HCT116 (cell line): ENCODE measurements around the gene ETHE1. TPM values are rescaled to one million over a fixed set of nuclear protein-coding genes. Genes with fewer than 3 reads are reported as not detected.

Source experiments
- ATAC-seq: fragments of 200-7000 bp; cut with Tn5 transposase; 2 replicates; pipeline ENCODE4 v1.9.1; 2020; ENCODE audit warnings: mild to moderate bottlenecking, moderate library complexity
- BruUV-seq: library from RNA; stranded (reverse); fragments of 400-500 nt; replicated peaks from 2 replicates; lab custom pipeline; 2021; lab: Mats Ljungman, UMichigan
- CTCF ChIA-PET: fragments of 300-600 bp; sonication (Branson Sonifier 250); formaldehyde crosslinking; loops from one replicate; lab custom pipeline; 2021; ENCODE audit warnings: antibody characterized with exemption; lab: Charles Lee
- POLR2A ChIA-PET: fragments of 300-600, 350-600 bp; sonication (Branson Sonifier 250); formaldehyde crosslinking; loops from one replicate; lab custom pipeline; 2021; ENCODE audit warnings: antibody characterized with exemption; lab: Charles Lee
- RAD21 ChIA-PET, 2 experiments: fragments of 300-600 bp; sonication (Branson Sonifier 250); formaldehyde crosslinking; loops; one replicate each; lab custom pipeline; 2023; ENCODE audit warnings: low total read pairs in 2 of 2; ENCODE audit not compliant: uncharacterized antibody in 2 of 2, unreplicated experiment in 2 of 2, low non-redundant PET in 1 of 2; lab: Charles Lee
- DNase-seq: peaks from one replicate; pipeline ENCODE4 v3.0.0-alpha.2; 2010; ENCODE audit warnings: low read depth, low spot score
- H2AFZ ChIP-seq: fragments of 200-600 bp; shearing (Covaris generic), sonication (generic); 2 replicates; pipeline ENCODE4 v1.6.1; 2017; ENCODE audit warnings: low read depth, mixed run types, mixed read lengths, antibody characterized with exemption, low read length; ENCODE audit not compliant: poor library complexity, severe bottlenecking
- H3K27ac ChIP-seq: 2 replicates; pipeline ENCODE4 v1.5.1; 2012; ENCODE audit warnings: low read depth, low read length
- H3K27me3 ChIP-seq: fragments of 200-600 bp; sonication (generic); 2 replicates; pipeline ENCODE4 v1.6.1; 2016; ENCODE audit warnings: mixed run types, low read length, mixed read lengths; ENCODE audit not compliant: insufficient read depth
- H3K36me3 ChIP-seq, 2 experiments: fragments of 200-500 bp in 1 of 2; fragments of 200-600 bp in 1 of 2; sonication (Bioruptor generic) in 1 of 2; sonication (generic) in 1 of 2; 2 replicates each; pipeline versions ENCODE4 v1.5.1 to v1.6.1; 2014 to 2016; ENCODE audit warnings: low read length in 2 of 2, inconsistent platforms in 1 of 2, mixed read lengths in 1 of 2, mixed run types in 1 of 2; ENCODE audit not compliant: insufficient read depth in 2 of 2, control insufficient read depth in 1 of 2
- H3K4me1 ChIP-seq, 2 experiments: fragments of 200-600 bp in 1 of 2; sonication (generic) in 1 of 2; 2 replicates each; pipeline versions ENCODE4 v1.5.1 to v1.6.1; 2012 to 2017; ENCODE audit warnings: low read length in 2 of 2, inconsistent platforms in 1 of 2, mild to moderate bottlenecking in 1 of 2, mixed read lengths in 1 of 2, mixed run types in 1 of 2, moderate library complexity in 1 of 2; ENCODE audit not compliant: insufficient read depth in 2 of 2, control insufficient read depth in 1 of 2
- H3K4me2 ChIP-seq: fragments of 200-600 bp; sonication (generic); 2 replicates; pipeline ENCODE4 v1.6.1; 2017; ENCODE audit warnings: mixed run types, low read length, mixed read lengths
- H3K4me3 ChIP-seq, 2 experiments: fragments of 200-600 bp in 1 of 2; sonication (generic) in 1 of 2; replicated peaks in 1 of 2; 2 replicates each; pipeline ENCODE4 v1.5.1; 2011 to 2016; ENCODE audit warnings: low read length in 2 of 2, control low read depth in 1 of 2, low read depth in 1 of 2, mild to moderate bottlenecking in 1 of 2, mixed read lengths in 1 of 2, mixed run types in 1 of 2
- H3K79me2 ChIP-seq: fragments of 200-600 bp; sonication (generic); 2 replicates; pipeline ENCODE4 v1.6.1; 2017; ENCODE audit warnings: mild to moderate bottlenecking, mixed run types, low read length, moderate library complexity, mixed read lengths; ENCODE audit not compliant: insufficient read depth
- H3K9ac ChIP-seq: fragments of 200-600 bp; sonication (generic); 2 replicates; pipeline ENCODE4 v1.6.1; 2016; ENCODE audit warnings: low read length, mixed read lengths
- H3K9me2 ChIP-seq: fragments of 200-600 bp; sonication (generic), shearing (Covaris generic); 2 replicates; pipeline ENCODE4 v1.6.1; 2017; ENCODE audit warnings: mixed run types, mild to moderate bottlenecking, moderate library complexity; ENCODE audit not compliant: insufficient read depth
- H3K9me3 ChIP-seq, 2 experiments: fragments of 200-500 bp in 1 of 2; fragments of 200-600 bp in 1 of 2; sonication (Bioruptor generic) in 1 of 2; sonication (generic) in 1 of 2; 2 replicates each; pipeline ENCODE4 v1.6.1; 2014 to 2017; ENCODE audit warnings: low read length in 2 of 2, mixed read lengths in 2 of 2, inconsistent platforms in 1 of 2, low read depth in 1 of 2, mild to moderate bottlenecking in 1 of 2, mixed run types in 1 of 2, moderate library complexity in 1 of 2; ENCODE audit not compliant: control insufficient read depth in 1 of 2, insufficient read depth in 1 of 2
- H4K20me1 ChIP-seq: fragments of 200-600 bp; sonication (generic), shearing (Covaris generic); 2 replicates; pipeline ENCODE4 v1.6.1; 2017; ENCODE audit warnings: mixed run types, mild to moderate bottlenecking, moderate library complexity; ENCODE audit not compliant: insufficient read depth
- CBX3 ChIP-seq: IDR thresholded peaks from 2 replicates; pipeline ENCODE4 v1.6.1; 2012; ENCODE audit warnings: low read depth
- CEBPB ChIP-seq: IDR thresholded peaks from 2 replicates; pipeline ENCODE4 v1.6.1; 2012; ENCODE audit warnings: low read depth
- ELF1 ChIP-seq: IDR thresholded peaks from 2 replicates; pipeline ENCODE4 v1.6.1; 2012; ENCODE audit warnings: low read depth, borderline replicate concordance
- EZH2 ChIP-seq: fragments of 200-600 bp; sonication (generic); IDR thresholded peaks from 2 replicates; pipeline ENCODE4 v1.6.1; 2017; ENCODE audit warnings: antibody characterized with exemption, mixed run types
- EZH2phosphoT487 ChIP-seq: fragments of 200-600 bp; IDR thresholded peaks from 2 replicates; pipeline ENCODE4 v1.6.1; 2018; ENCODE audit warnings: antibody characterized with exemption, borderline replicate concordance
- JUND ChIP-seq: IDR thresholded peaks from 2 replicates; pipeline ENCODE4 v1.6.1; 2012
- POLR2A ChIP-seq: IDR thresholded peaks from 2 replicates; pipeline ENCODE4 v1.7.0; 2011; ENCODE audit warnings: borderline replicate concordance; ENCODE audit not compliant: insufficient read depth, insufficient read length; ENCODE audit errors: extremely low read depth
- POLR2AphosphoS5 ChIP-seq: IDR thresholded peaks from 2 replicates; pipeline ENCODE4 v1.6.1; 2011; ENCODE audit warnings: mild to moderate bottlenecking, low read depth, low read length, moderate library complexity
- SP1 ChIP-seq: IDR thresholded peaks from 2 replicates; pipeline ENCODE4 v1.6.1; 2012; ENCODE audit warnings: low read depth
- TCF7L2 ChIP-seq: IDR thresholded peaks from 2 replicates; pipeline ENCODE4 v1.7.0; 2011; ENCODE audit warnings: borderline replicate concordance, inconsistent platforms; ENCODE audit not compliant: insufficient read depth, insufficient read length; ENCODE audit errors: extremely low read depth
- YY1 ChIP-seq: IDR thresholded peaks from 2 replicates; pipeline ENCODE4 v1.6.1; 2011; ENCODE audit warnings: low read length, low read depth, moderate library complexity, mild to moderate bottlenecking; ENCODE audit not compliant: insufficient replicate concordance; ENCODE audit errors: extremely low read depth
- ZFX ChIP-seq: fragments of 450-650 bp; IDR thresholded peaks from 2 replicates; pipeline ENCODE4 v1.6.1; 2017
- ZNF274 ChIP-seq: fragments of 200-500 bp; sonication (Bioruptor generic); IDR thresholded peaks from 2 replicates; pipeline ENCODE4 v1.6.1; 2014; ENCODE audit warnings: mild to moderate bottlenecking, low read depth, low read length, inconsistent platforms
- intact Hi-C: fragments of 100-400 bp; cut with micrococcal nuclease; formaldehyde crosslinking; loops from 2 replicates; pipeline ENCODE4 v1.10.0; 2022
- total RNA-seq: library from RNA; stranded (reverse); gene quantifications from one replicate; pipeline ENCODE4 v1.2.1, GENCODE V29; 2021; ENCODE audit not compliant: unreplicated experiment
- TF ChIP-seq, protein P1 (sequence below), 3 experiments: fragments of 200-600 bp in 1 of 3; sonication (generic) in 1 of 3; IDR thresholded peaks in 2 of 3; conservative IDR thresholded peaks in 1 of 3; 2 replicates each; pipeline ENCODE4 v1.5.1; 2012 to 2017; ENCODE audit warnings: low read depth in 2 of 3, low read length in 2 of 3, antibody characterized with exemption in 1 of 3, borderline replicate concordance in 1 of 3, control low read depth in 1 of 3, mild to moderate bottlenecking in 1 of 3, mixed read lengths in 1 of 3, mixed run types in 1 of 3, moderate library complexity in 1 of 3; ENCODE audit not compliant: insufficient read depth in 1 of 3
- TF ChIP-seq, protein P2 (sequence below): IDR thresholded peaks from 2 replicates; pipeline ENCODE4 v1.6.1; 2012; ENCODE audit warnings: low read depth
- TF ChIP-seq, protein P3 (sequence below): IDR thresholded peaks from 2 replicates; pipeline ENCODE4 v1.6.1; 2012

The ETHE1 gene
- total RNA-seq, 1 experiment from 2014 or later = 64.3 TPM

DNA sequence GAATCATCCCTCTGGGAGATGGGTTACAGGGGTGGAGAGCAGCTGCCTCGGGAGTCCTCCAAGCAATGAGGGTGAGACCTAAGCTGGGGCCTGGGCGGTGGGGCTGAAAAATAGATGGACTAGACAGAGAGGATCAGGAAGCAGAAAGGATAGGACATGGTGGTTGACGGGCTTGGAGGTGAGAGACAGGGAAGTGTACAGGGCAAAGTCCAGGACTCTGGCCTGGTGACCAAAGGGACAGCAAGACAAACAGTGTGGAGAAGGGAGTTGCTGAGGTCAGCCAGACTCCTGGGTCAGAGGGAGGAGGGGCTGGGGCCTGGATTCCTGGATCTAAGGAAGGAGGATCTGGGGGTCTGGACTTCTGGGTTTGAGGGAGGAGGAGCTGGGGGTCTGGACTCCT, 28.0 kb downstream of the ETHE1 start:
- intact Hi-C loops = no loop called here
- Histone ChIP-seq H3K4me3 (no peak overlapping the region), H3K9me3 (no peaks in the 10 kb centered on the region), H3K9me2 (no peaks in the 10 kb centered on the region), H3K79me2 (no peaks in the 10 kb centered on the region), H3K27ac (no peak overlapping the region), H3K36me3 (peaks cover 0 to 5% of the 10 kb centered on the region in 2 experiments; a peak in 1 of 4 replicates), H3K4me2 (no peak overlapping the region), H4K20me1 (no peaks in the 10 kb centered on the region), H3K9ac (no peak overlapping the region), H3K4me1 (peaks cover 4 to 8% of the 10 kb centered on the region in 2 experiments; a peak in 2 of 4 replicates), H2AFZ (no peak overlapping the region), H3K27me3 (no peaks in the 10 kb centered on the region)
- ChIA-PET POLR2A (no interaction called here), RAD21 (no interaction called here), CTCF (no interaction called here)
- DNase-seq = no peak
- no TSS peak for BruUV-seq
- no peak for ATAC-seq
- TF ChIP-seq ELF1 (no peak), POLR2AphosphoS5 (no peak), CEBPB (no peak)

DNA sequence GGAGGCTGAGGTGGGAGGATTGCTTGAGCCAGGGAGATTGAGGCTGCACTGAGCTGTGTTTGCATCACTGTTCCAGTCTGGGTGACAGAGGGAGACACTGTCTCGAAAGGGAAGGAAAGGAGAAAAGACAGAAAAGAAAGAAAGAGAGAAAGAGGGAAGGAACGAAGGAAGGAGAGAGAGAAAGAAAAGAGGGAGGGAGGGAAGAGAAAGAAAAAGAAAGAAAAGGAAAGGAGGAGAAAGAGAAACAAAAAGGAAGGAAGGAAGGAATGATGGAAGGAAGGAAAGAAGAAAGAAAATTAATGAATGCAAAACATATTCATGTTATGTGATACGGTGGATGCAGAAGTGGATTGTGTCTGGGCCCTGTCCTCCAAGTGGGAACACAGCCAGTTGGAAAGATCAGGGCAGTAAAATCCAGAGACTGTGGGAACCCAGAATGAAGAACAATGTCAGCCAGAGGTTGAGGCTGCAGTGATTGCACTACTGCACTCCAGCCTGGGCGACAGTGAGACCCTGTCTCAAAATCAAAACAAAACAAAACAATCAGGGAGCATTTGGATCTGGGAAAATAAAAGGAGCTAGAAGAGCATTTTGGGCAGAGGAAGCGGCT, 28.7 kb downstream of the ETHE1 start:
- intact Hi-C loops = no loop called here
- Histone ChIP-seq H3K4me1 (peaks cover 4 to 6% of the 10 kb centered on the region in 2 experiments; a peak in 2 of 4 replicates), H4K20me1 (no peaks in the 10 kb centered on the region), H2AFZ (no peak overlapping the region), H3K4me2 (no peak overlapping the region), H3K9me3 (no peaks in the 10 kb centered on the region), H3K9me2 (no peaks in the 10 kb centered on the region), H3K9ac (no peak overlapping the region), H3K79me2 (no peaks in the 10 kb centered on the region), H3K27me3 (no peaks in the 10 kb centered on the region), H3K36me3 (peaks cover 0 to 5% of the 10 kb centered on the region in 2 experiments; a peak in 2 of 4 replicates), H3K4me3 (no peak overlapping the region), H3K27ac (no peak overlapping the region)
- CTCF ChIA-PET = no interaction called here
- POLR2A ChIA-PET = no interaction called here
- RAD21 ChIA-PET = no interaction called here
- no TSS peak for BruUV-seq
- DNase-seq = no peak
- no peak for ATAC-seq
- TF ChIP-seq EZH2 (no peak), POLR2A (no peak), CBX3 (no peak), YY1 (no peak), SP1 (no peak), ZNF274 (no peak), ELF1 (no peak), JUND (no peak), ZFX (no peak), TCF7L2 (no peak), EZH2phosphoT487 (no peak)
- TF ChIP-seq, protein P1, sequence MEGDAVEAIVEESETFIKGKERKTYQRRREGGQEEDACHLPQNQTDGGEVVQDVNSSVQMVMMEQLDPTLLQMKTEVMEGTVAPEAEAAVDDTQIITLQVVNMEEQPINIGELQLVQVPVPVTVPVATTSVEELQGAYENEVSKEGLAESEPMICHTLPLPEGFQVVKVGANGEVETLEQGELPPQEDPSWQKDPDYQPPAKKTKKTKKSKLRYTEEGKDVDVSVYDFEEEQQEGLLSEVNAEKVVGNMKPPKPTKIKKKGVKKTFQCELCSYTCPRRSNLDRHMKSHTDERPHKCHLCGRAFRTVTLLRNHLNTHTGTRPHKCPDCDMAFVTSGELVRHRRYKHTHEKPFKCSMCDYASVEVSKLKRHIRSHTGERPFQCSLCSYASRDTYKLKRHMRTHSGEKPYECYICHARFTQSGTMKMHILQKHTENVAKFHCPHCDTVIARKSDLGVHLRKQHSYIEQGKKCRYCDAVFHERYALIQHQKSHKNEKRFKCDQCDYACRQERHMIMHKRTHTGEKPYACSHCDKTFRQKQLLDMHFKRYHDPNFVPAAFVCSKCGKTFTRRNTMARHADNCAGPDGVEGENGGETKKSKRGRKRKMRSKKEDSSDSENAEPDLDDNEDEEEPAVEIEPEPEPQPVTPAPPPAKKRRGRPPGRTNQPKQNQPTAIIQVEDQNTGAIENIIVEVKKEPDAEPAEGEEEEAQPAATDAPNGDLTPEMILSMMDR (IDR thresholded peaks at IDR 0.05 in 2 of 3, conservative IDR thresholded peaks at IDR 0.05 in 1 of 3; ENCODE audit: borderline replicate concordance in 1 of 3, insufficient read depth in 1 of 3, low read depth in 2 of 3, low read length in 2 of 3) = no peak
- TF ChIP-seq, protein P2, sequence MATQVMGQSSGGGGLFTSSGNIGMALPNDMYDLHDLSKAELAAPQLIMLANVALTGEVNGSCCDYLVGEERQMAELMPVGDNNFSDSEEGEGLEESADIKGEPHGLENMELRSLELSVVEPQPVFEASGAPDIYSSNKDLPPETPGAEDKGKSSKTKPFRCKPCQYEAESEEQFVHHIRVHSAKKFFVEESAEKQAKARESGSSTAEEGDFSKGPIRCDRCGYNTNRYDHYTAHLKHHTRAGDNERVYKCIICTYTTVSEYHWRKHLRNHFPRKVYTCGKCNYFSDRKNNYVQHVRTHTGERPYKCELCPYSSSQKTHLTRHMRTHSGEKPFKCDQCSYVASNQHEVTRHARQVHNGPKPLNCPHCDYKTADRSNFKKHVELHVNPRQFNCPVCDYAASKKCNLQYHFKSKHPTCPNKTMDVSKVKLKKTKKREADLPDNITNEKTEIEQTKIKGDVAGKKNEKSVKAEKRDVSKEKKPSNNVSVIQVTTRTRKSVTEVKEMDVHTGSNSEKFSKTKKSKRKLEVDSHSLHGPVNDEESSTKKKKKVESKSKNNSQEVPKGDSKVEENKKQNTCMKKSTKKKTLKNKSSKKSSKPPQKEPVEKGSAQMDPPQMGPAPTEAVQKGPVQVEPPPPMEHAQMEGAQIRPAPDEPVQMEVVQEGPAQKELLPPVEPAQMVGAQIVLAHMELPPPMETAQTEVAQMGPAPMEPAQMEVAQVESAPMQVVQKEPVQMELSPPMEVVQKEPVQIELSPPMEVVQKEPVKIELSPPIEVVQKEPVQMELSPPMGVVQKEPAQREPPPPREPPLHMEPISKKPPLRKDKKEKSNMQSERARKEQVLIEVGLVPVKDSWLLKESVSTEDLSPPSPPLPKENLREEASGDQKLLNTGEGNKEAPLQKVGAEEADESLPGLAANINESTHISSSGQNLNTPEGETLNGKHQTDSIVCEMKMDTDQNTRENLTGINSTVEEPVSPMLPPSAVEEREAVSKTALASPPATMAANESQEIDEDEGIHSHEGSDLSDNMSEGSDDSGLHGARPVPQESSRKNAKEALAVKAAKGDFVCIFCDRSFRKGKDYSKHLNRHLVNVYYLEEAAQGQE = no peak
- TF ChIP-seq, protein P3, sequence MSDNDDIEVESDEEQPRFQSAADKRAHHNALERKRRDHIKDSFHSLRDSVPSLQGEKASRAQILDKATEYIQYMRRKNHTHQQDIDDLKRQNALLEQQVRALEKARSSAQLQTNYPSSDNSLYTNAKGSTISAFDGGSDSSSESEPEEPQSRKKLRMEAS = no peak
